Activated T-cell treated with anti-CD3 and anti-CD28 coated beads, Interleukin-2, amount 50 U/mL, for 72 hours (primary cell): ENCODE data around the gene KCNF1. TPM values are rescaled to one million over a fixed set of nuclear protein-coding genes. Genes with fewer than 3 reads are reported as not detected.

Experiments
- ATAC-seq, 2 donors: fragments of 150-1000 bp; cut with Tn5 transposase; replicated peaks in 1 of 2; 2 replicates each; pipeline ENCODE4 v1.10.0; 2021; ENCODE audit warnings: moderate library complexity in 2 of 2, mild to moderate bottlenecking in 1 of 2
- DNase-seq, 2 donors: peaks; one replicate each; pipeline ENCODE4 v3.0.0; 2021 to 2022; ENCODE audit warnings: mixed read lengths in 1 of 2
- H3K27ac Mint-ChIP-seq: one replicate; pipeline ENCODE4 v1.8.0; 2022; ENCODE audit warnings: mild to moderate bottlenecking, moderate library complexity, mixed read lengths
- H3K27me3 Mint-ChIP-seq: one replicate; pipeline ENCODE4 v1.8.0; 2022; ENCODE audit warnings: low read depth, mixed read lengths
- H3K36me3 Mint-ChIP-seq, 2 donors: one replicate each; pipeline ENCODE4 v1.8.0; 2022; ENCODE audit warnings: mixed read lengths in 2 of 2, mild to moderate bottlenecking in 1 of 2; ENCODE audit not compliant: insufficient read depth in 2 of 2
- H3K4me1 Mint-ChIP-seq: one replicate; pipeline ENCODE4 v1.8.0; 2022; ENCODE audit warnings: low read depth, mixed read lengths
- H3K4me3 Mint-ChIP-seq, 2 donors: one replicate each; pipeline ENCODE4 v1.8.0; 2022; ENCODE audit warnings: mild to moderate bottlenecking in 2 of 2, mixed read lengths in 2 of 2, moderate library complexity in 2 of 2
- H3K9me3 Mint-ChIP-seq, 2 donors: one replicate each; pipeline ENCODE4 v1.8.0; 2022; ENCODE audit warnings: mixed read lengths in 2 of 2
- total RNA-seq, 2 donors: library from RNA; stranded (reverse); gene quantifications; one replicate each; pipeline ENCODE4 v1.2.3, GENCODE V29; 2022

Gene KCNF1
- total RNA-seq, 2 donors from 2014 or later: not detected

DNA sequence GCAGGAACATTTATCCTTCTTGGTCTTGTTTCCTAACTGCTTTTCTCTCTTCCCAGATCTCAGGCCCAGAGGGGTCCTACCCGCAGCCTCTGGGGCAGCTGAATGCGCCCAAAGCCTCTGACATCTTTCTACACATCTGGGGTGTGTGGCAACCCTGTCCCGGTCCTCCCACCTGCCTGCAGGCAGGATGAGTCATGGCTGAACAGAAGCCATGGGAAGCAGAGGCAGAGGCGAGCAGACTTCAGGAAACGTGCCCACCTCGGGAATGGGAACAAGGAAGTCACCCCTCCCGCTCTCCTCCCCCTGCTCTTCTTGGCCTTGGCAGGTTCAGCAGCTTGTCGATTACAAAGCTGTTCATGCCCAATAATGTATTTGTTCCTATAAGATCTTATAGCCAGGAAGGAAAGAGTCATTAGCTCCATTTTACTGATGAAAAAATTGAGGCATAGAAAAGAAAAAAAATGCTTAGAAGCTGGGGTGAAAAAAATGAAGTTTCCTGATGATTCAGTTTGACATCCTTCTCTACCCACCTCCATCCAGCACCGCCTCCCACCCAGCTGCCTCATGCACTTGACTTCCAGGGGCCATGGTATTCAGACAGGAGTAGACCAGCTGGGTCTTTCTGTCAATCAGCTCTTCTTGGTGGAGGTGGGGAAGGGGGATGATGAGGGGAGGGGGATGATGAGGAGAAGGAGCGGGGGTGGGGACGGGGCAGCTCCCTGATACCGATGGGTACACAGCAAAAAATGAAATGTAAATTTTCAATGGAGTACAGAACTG lies 10.4 kb upstream of the KCNF1 start:
- ATAC-seq: no peak
- H3K9me3 Mint-ChIP-seq: no peaks in the 10 kb centered on the region
- peaks cover 16% of the 10 kb centered on the region for H3K27me3 Mint-ChIP-seq
- no peak overlapping the region for H3K27ac Mint-ChIP-seq
- no peaks in the 10 kb centered on the region for H3K4me1 Mint-ChIP-seq
- no peak overlapping the region for H3K4me3 Mint-ChIP-seq
- H3K36me3 Mint-ChIP-seq: no peaks in the 10 kb centered on the region
- DNase-seq: no peak

DNA sequence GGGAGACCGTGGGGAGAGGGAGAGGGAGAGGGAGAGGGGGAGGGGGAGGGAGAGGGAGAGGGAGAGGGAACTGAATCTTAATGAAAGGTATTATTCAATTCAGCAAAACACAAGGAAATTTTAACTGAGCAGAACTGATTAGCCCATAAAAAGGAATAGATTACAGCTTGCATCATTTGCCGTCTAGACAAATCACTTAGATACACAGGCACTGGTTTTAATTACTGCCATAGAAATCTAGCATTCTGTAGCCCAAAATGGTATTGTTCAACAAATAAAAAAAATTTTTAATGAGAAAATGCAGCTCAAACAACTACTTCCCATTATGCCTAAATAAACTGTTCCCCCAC lies 7.9 kb upstream of the KCNF1 start:
- DNase-seq (no peak), ATAC-seq (no peak)
- Mint-ChIP-seq H3K4me1 (no peaks in the 10 kb centered on the region), H3K4me3 (no peak overlapping the region), H3K27ac (peak overlapping the region; percentile 48), H3K36me3 (no peaks in the 10 kb centered on the region), H3K9me3 (no peaks in the 10 kb centered on the region), H3K27me3 (peaks cover 16% of the 10 kb centered on the region)

- DNase-seq: no peak
- H3K36me3 Mint-ChIP-seq: no peaks in the 10 kb centered on the region
- H3K27me3 Mint-ChIP-seq: peaks cover 16% of the 10 kb centered on the region
- H3K27ac Mint-ChIP-seq: no peak overlapping the region
- H3K9me3 Mint-ChIP-seq: no peaks in the 10 kb centered on the region
- H3K4me3 Mint-ChIP-seq: no peak overlapping the region
- H3K4me1 Mint-ChIP-seq: no peaks in the 10 kb centered on the region
- ATAC-seq: no peak
These were observed 7.3 kb upstream of the KCNF1 start for GRCh38 chr2:10904455-10904854.

DNA sequence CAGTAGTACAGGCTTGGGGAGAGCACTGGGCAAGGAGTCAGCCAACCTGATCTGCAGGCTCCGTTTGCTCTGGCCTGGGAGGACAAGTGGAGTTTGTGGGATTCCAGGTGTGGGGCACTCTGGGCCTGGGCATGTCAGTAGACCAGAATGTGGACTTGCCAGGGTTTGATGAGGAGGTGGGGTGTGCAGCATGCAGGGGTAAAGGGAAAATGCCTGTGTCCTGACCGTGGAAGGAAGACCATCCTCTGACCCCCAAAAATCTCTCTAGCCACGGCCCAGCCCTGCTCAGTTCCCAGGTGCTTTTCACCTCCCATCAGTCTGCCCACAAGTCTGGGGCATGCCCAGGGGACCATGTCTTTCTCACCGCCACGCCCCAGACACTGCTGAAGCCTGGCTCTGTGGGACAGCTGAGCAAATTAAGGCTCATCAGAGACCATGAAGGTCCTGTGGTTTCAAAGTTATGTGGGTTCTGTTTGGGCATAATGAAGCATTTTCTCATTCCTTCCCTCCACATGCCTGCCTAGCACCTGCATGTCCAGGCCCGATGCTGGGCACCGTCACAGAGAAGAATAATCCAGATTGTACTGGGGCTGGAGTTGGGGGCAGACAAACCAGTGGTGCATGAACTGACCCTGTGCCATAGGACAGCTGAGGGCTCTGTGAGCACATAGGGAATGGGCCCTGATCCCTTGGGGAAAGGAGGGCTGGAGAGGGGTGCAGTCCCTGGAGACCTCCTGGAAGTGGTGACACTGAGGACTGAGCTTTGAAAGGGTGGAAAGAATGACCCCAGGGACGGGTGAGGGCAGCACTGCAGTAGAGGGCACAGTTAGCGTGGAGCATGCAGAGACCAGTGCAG lies 6.5 kb upstream of the KCNF1 start:
- DNase-seq: no peak
- no peak overlapping the region for H3K4me3 Mint-ChIP-seq
- H3K36me3 Mint-ChIP-seq: no peaks in the 10 kb centered on the region
- peaks cover 21% of the 10 kb centered on the region for H3K27me3 Mint-ChIP-seq
- H3K9me3 Mint-ChIP-seq: no peaks in the 10 kb centered on the region
- no peak overlapping the region for H3K27ac Mint-ChIP-seq
- no peak for ATAC-seq
- no peaks in the 10 kb centered on the region for H3K4me1 Mint-ChIP-seq

GRCh38 chr2:10905862-10906143 lies 5.9 kb upstream of the KCNF1 start:
- H3K4me1 Mint-ChIP-seq: peaks cover 2% of the 10 kb centered on the region

GRCh38 chr2:10906926-10907625 lies 4.7 kb upstream of the KCNF1 start:
- Mint-ChIP-seq H3K36me3 (no peaks in the 10 kb centered on the region), H3K9me3 (no peaks in the 10 kb centered on the region), H3K27ac (no peak overlapping the region), H3K4me3 (no peak overlapping the region), H3K27me3 (peaks cover 28% of the 10 kb centered on the region), H3K4me1 (peaks cover 6% of the 10 kb centered on the region)
- no peak for DNase-seq
- no peak for ATAC-seq

More at GRCh38 chr2:10905862-10906143, 5.9 kb upstream of the KCNF1 start:
- H3K4me3 Mint-ChIP-seq: no peak overlapping the region
- peaks cover 22% of the 10 kb centered on the region for H3K27me3 Mint-ChIP-seq
- H3K36me3 Mint-ChIP-seq: no peaks in the 10 kb centered on the region
- no peak overlapping the region for H3K27ac Mint-ChIP-seq
- DNase-seq (no peak), ATAC-seq (no peak)
- no peaks in the 10 kb centered on the region for H3K9me3 Mint-ChIP-seq

- no peak for DNase-seq
- no peaks in the 10 kb centered on the region for H3K36me3 Mint-ChIP-seq
- H3K9me3 Mint-ChIP-seq: no peaks in the 10 kb centered on the region
- H3K4me1 Mint-ChIP-seq: peaks cover 6% of the 10 kb centered on the region
- ATAC-seq: no peak
- H3K27me3 Mint-ChIP-seq: peaks cover 36% of the 10 kb centered on the region
- no peak overlapping the region for H3K4me3 Mint-ChIP-seq
- no peak overlapping the region for H3K27ac Mint-ChIP-seq
These were observed 3.5 kb upstream of the KCNF1 start for GRCh38 chr2:10908195-10908594.

GRCh38 chr2:10909050-10909995 lies 2.4 kb upstream of the KCNF1 start:
- DNase-seq (peak in 1 of 2 donors; percentile 11), ATAC-seq (no peak)
- peaks cover 6% of the 10 kb centered on the region for H3K4me1 Mint-ChIP-seq

GRCh38 chr2:10909996-10910341 lies 1.8 kb upstream of the KCNF1 start:
- peaks cover 38% of the 10 kb centered on the region for H3K27me3 Mint-ChIP-seq
- ATAC-seq (no peak), DNase-seq (no peak)
- H3K4me1 Mint-ChIP-seq: peaks cover 6% of the 10 kb centered on the region
- H3K4me3 Mint-ChIP-seq: no peak overlapping the region
- no peaks in the 10 kb centered on the region for H3K9me3 Mint-ChIP-seq
- H3K27ac Mint-ChIP-seq: no peak overlapping the region
- H3K36me3 Mint-ChIP-seq: no peaks in the 10 kb centered on the region

More at GRCh38 chr2:10909050-10909995, 2.4 kb upstream of the KCNF1 start:
- Mint-ChIP-seq H3K27me3 (peaks cover 38% of the 10 kb centered on the region), H3K9me3 (no peaks in the 10 kb centered on the region), H3K36me3 (no peaks in the 10 kb centered on the region), H3K4me3 (no peak overlapping the region), H3K27ac (no peak overlapping the region)

GRCh38 chr2:10910625-10911024 lies 1.1 kb upstream of the KCNF1 start:
- no peak for ATAC-seq
- H3K4me1 Mint-ChIP-seq: peaks cover 6% of the 10 kb centered on the region
- H3K27ac Mint-ChIP-seq: no peak overlapping the region
- H3K36me3 Mint-ChIP-seq: no peaks in the 10 kb centered on the region
- H3K27me3 Mint-ChIP-seq: peaks cover 38% of the 10 kb centered on the region
- no peak overlapping the region for H3K4me3 Mint-ChIP-seq
- H3K9me3 Mint-ChIP-seq: no peaks in the 10 kb centered on the region
- no peak for DNase-seq

- peak overlapping the region in 1 of 2 donors; percentile 61 for H3K4me3 Mint-ChIP-seq
- H3K36me3 Mint-ChIP-seq: no peaks in the 10 kb centered on the region
- ATAC-seq (no peak), DNase-seq (no peak)
- no peak overlapping the region for H3K27ac Mint-ChIP-seq
- peaks cover 38% of the 10 kb centered on the region for H3K27me3 Mint-ChIP-seq
- peaks cover 6% of the 10 kb centered on the region for H3K4me1 Mint-ChIP-seq
- H3K9me3 Mint-ChIP-seq: no peaks in the 10 kb centered on the region
These were observed 470 bp downstream of the KCNF1 start for GRCh38 chr2:10912076-10912731.

DNA sequence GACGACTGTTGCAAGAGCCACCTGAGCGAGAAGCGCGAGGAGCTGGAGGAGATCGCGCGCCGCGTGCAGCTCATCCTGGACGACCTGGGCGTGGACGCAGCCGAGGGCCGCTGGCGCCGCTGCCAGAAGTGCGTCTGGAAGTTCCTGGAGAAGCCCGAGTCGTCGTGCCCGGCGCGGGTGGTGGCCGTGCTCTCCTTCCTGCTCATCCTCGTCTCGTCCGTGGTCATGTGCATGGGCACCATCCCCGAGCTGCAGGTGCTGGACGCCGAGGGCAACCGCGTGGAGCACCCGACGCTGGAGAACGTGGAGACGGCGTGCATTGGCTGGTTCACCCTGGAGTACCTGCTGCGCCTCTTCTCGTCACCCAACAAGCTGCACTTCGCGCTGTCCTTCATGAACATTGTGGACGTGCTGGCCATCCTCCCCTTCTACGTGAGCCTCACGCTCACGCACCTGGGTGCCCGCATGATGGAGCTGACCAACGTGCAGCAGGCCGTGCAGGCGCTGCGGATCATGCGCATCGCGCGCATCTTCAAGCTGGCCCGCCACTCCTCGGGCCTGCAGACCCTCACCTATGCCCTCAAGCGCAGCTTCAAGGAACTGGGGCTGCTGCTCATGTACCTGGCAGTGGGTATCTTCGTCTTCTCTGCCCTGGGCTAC lies 1.2 kb downstream of the KCNF1 start:
- no peaks in the 10 kb centered on the region for H3K36me3 Mint-ChIP-seq
- ATAC-seq (no peak), DNase-seq (no peak)
- no peaks in the 10 kb centered on the region for H3K9me3 Mint-ChIP-seq
- peaks cover 6% of the 10 kb centered on the region for H3K4me1 Mint-ChIP-seq
- H3K27ac Mint-ChIP-seq: no peak overlapping the region
- H3K27me3 Mint-ChIP-seq: peaks cover 38% of the 10 kb centered on the region
- H3K4me3 Mint-ChIP-seq: peak overlapping the region in 1 of 2 donors; percentile 61
